Left ventricle myocardium inferior (tissue), 1 donor: ENCODE measurements around the gene IGIP. TPM values are rescaled to one million over a fixed set of nuclear protein-coding genes. Genes with fewer than 3 reads are reported as not detected.
A peak's percentile ranks its signal among the peaks of the same experiment; 100 is the strongest.

Experiments used
- DNase-seq: peaks from one replicate; pipeline ENCODE4 v3.0.0-alpha.2; 2020
- H3K27ac ChIP-seq: fragments of 200-600 bp; replicated peaks from 2 replicates; pipeline ENCODE4 v1.8.0; 2021
- H3K27me3 ChIP-seq: fragments of 200-600 bp; 2 replicates; pipeline ENCODE4 v1.8.0; 2021; ENCODE audit warnings: low read depth
- H3K36me3 ChIP-seq: fragments of 200-600 bp; 2 replicates; pipeline ENCODE4 v1.8.0; 2021
- H3K4me1 ChIP-seq: fragments of 200-600 bp; 2 replicates; pipeline ENCODE4 v1.8.0; 2021
- H3K4me3 ChIP-seq: fragments of 200-600 bp; 2 replicates; pipeline ENCODE4 v1.8.0; 2021; ENCODE audit warnings: mild to moderate bottlenecking, moderate library complexity
- H3K9me3 ChIP-seq: fragments of 200-600 bp; replicated peaks from 2 replicates; pipeline ENCODE4 v1.8.0; 2021
- CTCF ChIP-seq: fragments of 200-600 bp; IDR thresholded peaks from 2 replicates; pipeline ENCODE4 v1.8.0; 2021; ENCODE audit warnings: antibody characterized with exemption, mild to moderate bottlenecking, borderline replicate concordance
- intact Hi-C: fragments of 100-400 bp; cut with micrococcal nuclease; formaldehyde crosslinking; loops from one replicate; pipeline ENCODE4 v1.11.0; 2022
- total RNA-seq: library from RNA; stranded (reverse); fragmentation: NEBNext Ultra II Directional; extraction: Animal tissue kit (Norgen Biotek cat#: 25700); gene quantifications from one replicate; pipeline ENCODE4 v1.2.1, GENCODE V29; 2021
- donor health status: DM: no; HTN: yes; CAD: no; lungs with severe emphysema.

IGIP gene
- total RNA-seq, 1 donor from 2014 or later: 12.0 TPM

- peak overlapping the region; percentile 89 for H3K4me3 ChIP-seq
- intact Hi-C loops: loop anchor here (10.0 kb wide), 2 partner anchors 59 to 179 kb away; no protein-coding TSS in a partner anchor
- no peak for DNase-seq
- TF ChIP-seq CTCF: no peak
- H3K4me1 ChIP-seq: peaks cover 62% of the 10 kb centered on the region
- H3K27me3 ChIP-seq: no peaks in the 10 kb centered on the region
- peak overlapping the region; percentile 95 for H3K27ac ChIP-seq
- no peaks in the 10 kb centered on the region for H3K36me3 ChIP-seq
- H3K9me3 ChIP-seq: no peaks in the 10 kb centered on the region
Measured at GRCh38 chr5:140176031-140176387, 50.3 kb downstream of the IGIP start.

GRCh38 chr5:140178086-140178410 is 52.3 kb downstream of the IGIP start:
- TF ChIP-seq CTCF: no peak
- Histone ChIP-seq H3K36me3 (no peaks in the 10 kb centered on the region), H3K4me3 (no peak overlapping the region), H3K27me3 (no peaks in the 10 kb centered on the region), H3K27ac (peak overlapping the region; percentile 95), H3K4me1 (peaks cover 82% of the 10 kb centered on the region), H3K9me3 (no peaks in the 10 kb centered on the region)
- no peak for DNase-seq
- intact Hi-C loops: loop anchor here (10.0 kb wide), 2 partner anchors 57 to 177 kb away; no protein-coding TSS in a partner anchor

GRCh38 chr5:140178482-140179116 is 52.9 kb downstream of the IGIP start:
- no peaks in the 10 kb centered on the region for H3K27me3 ChIP-seq
- no peaks in the 10 kb centered on the region for H3K36me3 ChIP-seq
- TF ChIP-seq CTCF: no peak
- H3K27ac ChIP-seq: peak overlapping the region; percentile 95
- no peak overlapping the region for H3K4me3 ChIP-seq
- no peaks in the 10 kb centered on the region for H3K9me3 ChIP-seq
- peaks cover 88% of the 10 kb centered on the region for H3K4me1 ChIP-seq
- no peak for DNase-seq
- intact Hi-C loops: loop anchor here (10.0 kb wide), 2 partner anchors 56 to 176 kb away; no protein-coding TSS in a partner anchor

Other genes with a start within 250 kb of the IGIP start
- 3.1 TPM for gene NRG2, start 82.6 kb upstream of the IGIP start, total RNA-seq
- gene PURA, start 11.8 kb upstream of the IGIP start, total RNA-seq: 26.6 TPM
- gene CYSTM1, start 49.3 kb downstream of the IGIP start, total RNA-seq: 93.3 TPM
- 68.7 TPM for gene PFDN1, start 177.2 kb downstream of the IGIP start, total RNA-seq
- 27.2 TPM for gene HBEGF, start 220.7 kb downstream of the IGIP start, total RNA-seq
- gene SLC4A9, start 234.3 kb downstream of the IGIP start, total RNA-seq: 0.44 TPM